Endodermal cell (in vitro differentiated cells): ENCODE results near the gene PTPRN2. TPM values are rescaled to one million over a fixed set of nuclear protein-coding genes. Genes with fewer than 3 reads are reported as not detected.
"Not testable (repeated sequence)": the region's sequence is repeated elsewhere in the genome, so short reads cannot be mapped to it uniquely, and the experiment has no call there.

Experiments
- DNase-seq: peaks from one replicate; pipeline ENCODE4 v3.0.0-alpha.2; 2017
- H3K27ac ChIP-seq: 2 replicates; pipeline ENCODE4 v1.5.1; 2013; ENCODE audit warnings: mild to moderate bottlenecking, low read depth, low read length, moderate library complexity
- H3K27me3 ChIP-seq: 2 replicates; pipeline ENCODE4 v1.6.1; 2013; ENCODE audit warnings: mild to moderate bottlenecking, low read length, moderate library complexity; ENCODE audit not compliant: insufficient read depth, control insufficient read depth, poor library complexity, severe bottlenecking
- H3K36me3 ChIP-seq: 2 replicates; pipeline ENCODE4 v1.7.0; 2013; ENCODE audit warnings: mild to moderate bottlenecking, low read length, moderate library complexity; ENCODE audit not compliant: control insufficient read depth, insufficient read depth
- H3K4me1 ChIP-seq: one replicate; pipeline ENCODE4 v1.7.0; 2013; ENCODE audit warnings: low read length; ENCODE audit not compliant: control insufficient read depth, insufficient read depth
- H3K4me3 ChIP-seq: 2 replicates; pipeline ENCODE4 v1.5.1; 2013; ENCODE audit warnings: mild to moderate bottlenecking, low read length, moderate library complexity
- H3K9ac ChIP-seq: 2 replicates; pipeline ENCODE4 v1.6.1; 2013; ENCODE audit warnings: mild to moderate bottlenecking, low read length, moderate library complexity; ENCODE audit not compliant: poor library complexity, severe bottlenecking; ENCODE audit errors: extremely low read depth
- H3K9me3 ChIP-seq: 2 replicates; pipeline ENCODE4 v1.6.1; 2013; ENCODE audit warnings: mild to moderate bottlenecking, low read length, moderate library complexity; ENCODE audit not compliant: control insufficient read depth
- H3K27ac Mint-ChIP-seq: 2 replicates; pipeline ENCODE4 v1.8.0; 2020; ENCODE audit warnings: mixed read lengths
- H3K27me3 Mint-ChIP-seq: 2 replicates; pipeline ENCODE4 v1.8.0; 2021; ENCODE audit warnings: mild to moderate bottlenecking, mixed read lengths; ENCODE audit not compliant: insufficient read depth
- H3K36me3 Mint-ChIP-seq: 2 replicates; pipeline ENCODE4 v1.8.0; 2020; ENCODE audit warnings: low read depth, mixed read lengths
- H3K4me1 Mint-ChIP-seq: 2 replicates; pipeline ENCODE4 v1.8.0; 2020; ENCODE audit warnings: mixed read lengths
- H3K4me3 Mint-ChIP-seq: 2 replicates; pipeline ENCODE4 v1.8.0; 2020; ENCODE audit warnings: mild to moderate bottlenecking, moderate library complexity, mixed read lengths
- H3K9me3 Mint-ChIP-seq: 2 replicates; pipeline ENCODE4 v1.8.0; 2020; ENCODE audit warnings: mild to moderate bottlenecking, mixed read lengths
- WGBS, 2 experiments: methylation state at CpG; one replicate each; pipeline versions ENCODE4 v1.1.5 to v1.1.7; 2013; ENCODE audit warnings: missing lambda C conversion rate in 2 of 2, mixed read lengths in 1 of 2; ENCODE audit not compliant: insufficient coverage in 1 of 2, insufficient read length in 1 of 2; 5-methylcytosine and 5-hydroxymethylcytosine counted together
- total RNA-seq, 2 donors: library from RNA; stranded (reverse); fragmentation: NEBNext Ultra II Directional in 1 of 2; extraction: Animal tissue kit (Norgen Biotek cat#: 25700) in 1 of 2; gene quantifications; 2 replicates in 1 of 2; 3 replicates in 1 of 2; pipeline ENCODE4 v1.2.1, GENCODE V29; 2021
- TF ChIP-seq, protein P1 (sequence below): fragments of 200-600 bp; sonication (generic); conservative IDR thresholded peaks from 2 replicates; pipeline ENCODE4 v1.5.0; 2021; ENCODE audit warnings: antibody characterized with exemption, mild to moderate bottlenecking

Gene PTPRN2
- total RNA-seq, 2 donors from 2014 or later = 0.69 to 1.2 TPM

DNA sequence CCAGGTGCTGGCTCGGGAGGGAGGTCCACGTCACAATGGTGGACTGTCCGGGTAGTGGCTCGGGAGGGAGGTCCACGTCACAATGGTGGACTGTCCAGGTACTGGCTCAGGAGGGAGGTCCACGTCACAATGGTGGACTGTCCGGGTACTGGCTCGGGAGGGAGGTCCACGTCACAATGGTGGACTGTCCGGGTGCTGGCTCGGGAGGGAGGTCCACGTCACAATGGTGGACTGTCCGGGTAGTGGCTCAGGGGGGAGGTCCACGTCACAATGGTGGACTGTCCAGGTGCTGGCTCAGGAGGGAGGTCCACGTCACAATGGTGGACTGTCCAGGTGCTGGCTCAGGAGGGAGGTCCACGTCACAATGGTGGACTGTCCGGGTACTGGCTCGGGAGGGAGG is 65.8 kb downstream of the PTPRN2 start:
- peaks cover 28% of the 10 kb centered on the region for H3K9me3 Mint-ChIP-seq
- H3K27me3 Mint-ChIP-seq, H3K36me3 ChIP-seq, H3K4me3 Mint-ChIP-seq, H3K27ac Mint-ChIP-seq, H3K36me3 Mint-ChIP-seq, H3K27me3 ChIP-seq, H3K4me1 ChIP-seq, H3K27ac ChIP-seq, DNase-seq, H3K4me1 Mint-ChIP-seq, H3K9ac ChIP-seq: not testable (repeated sequence)
- peaks cover 80% of the 10 kb centered on the region for H3K9me3 ChIP-seq
- H3K4me3 ChIP-seq = peak overlapping the region; percentile 69
- WGBS, 2 experiments = 84% methylated on average over 16 of the region's 18 CpGs; no CpG with 5 or more reads in 1 of the 2 experiments

DNA sequence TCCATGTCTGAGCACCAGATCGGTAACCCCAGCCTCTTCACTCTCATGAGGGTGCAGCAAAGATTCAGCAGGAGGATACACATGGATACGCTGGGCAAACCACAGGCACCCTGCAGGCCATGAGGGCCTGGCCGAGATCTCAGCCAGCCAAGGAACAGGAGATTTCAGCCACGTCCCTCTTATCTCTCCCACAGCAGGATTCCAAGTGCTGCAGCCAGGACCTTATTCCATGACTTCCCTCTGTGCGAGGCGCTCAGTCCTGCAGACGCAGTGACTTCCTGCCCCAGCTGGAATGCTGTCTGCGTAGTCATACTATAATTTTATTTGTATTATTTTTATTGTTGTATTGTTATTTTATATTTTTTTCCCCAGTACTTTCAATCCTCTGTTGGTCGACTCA is 66.8 kb downstream of the PTPRN2 start:
- H3K4me1 Mint-ChIP-seq = no peaks in the 10 kb centered on the region
- no peaks in the 10 kb centered on the region for H3K27me3 ChIP-seq
- no peak overlapping the region for H3K9ac ChIP-seq
- H3K9me3 ChIP-seq = peaks cover 86% of the 10 kb centered on the region
- TF ChIP-seq, protein P1, sequence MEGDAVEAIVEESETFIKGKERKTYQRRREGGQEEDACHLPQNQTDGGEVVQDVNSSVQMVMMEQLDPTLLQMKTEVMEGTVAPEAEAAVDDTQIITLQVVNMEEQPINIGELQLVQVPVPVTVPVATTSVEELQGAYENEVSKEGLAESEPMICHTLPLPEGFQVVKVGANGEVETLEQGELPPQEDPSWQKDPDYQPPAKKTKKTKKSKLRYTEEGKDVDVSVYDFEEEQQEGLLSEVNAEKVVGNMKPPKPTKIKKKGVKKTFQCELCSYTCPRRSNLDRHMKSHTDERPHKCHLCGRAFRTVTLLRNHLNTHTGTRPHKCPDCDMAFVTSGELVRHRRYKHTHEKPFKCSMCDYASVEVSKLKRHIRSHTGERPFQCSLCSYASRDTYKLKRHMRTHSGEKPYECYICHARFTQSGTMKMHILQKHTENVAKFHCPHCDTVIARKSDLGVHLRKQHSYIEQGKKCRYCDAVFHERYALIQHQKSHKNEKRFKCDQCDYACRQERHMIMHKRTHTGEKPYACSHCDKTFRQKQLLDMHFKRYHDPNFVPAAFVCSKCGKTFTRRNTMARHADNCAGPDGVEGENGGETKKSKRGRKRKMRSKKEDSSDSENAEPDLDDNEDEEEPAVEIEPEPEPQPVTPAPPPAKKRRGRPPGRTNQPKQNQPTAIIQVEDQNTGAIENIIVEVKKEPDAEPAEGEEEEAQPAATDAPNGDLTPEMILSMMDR = no peak
- no peak overlapping the region for H3K4me3 Mint-ChIP-seq
- H3K36me3 ChIP-seq = no peaks in the 10 kb centered on the region
- peak overlapping the region; percentile 40 for H3K4me3 ChIP-seq
- H3K36me3 Mint-ChIP-seq = peaks cover 4% of the 10 kb centered on the region
- 84 to 100% methylated on average over 1 to 8 of the region's 9 CpGs for WGBS, 2 experiments
- H3K4me1 ChIP-seq = no peaks in the 10 kb centered on the region
- DNase-seq = no peak
- no peak overlapping the region for H3K27ac Mint-ChIP-seq
- no peaks in the 10 kb centered on the region for H3K27me3 Mint-ChIP-seq
- H3K9me3 Mint-ChIP-seq = peaks cover 28% of the 10 kb centered on the region
- H3K27ac ChIP-seq = no peak overlapping the region

DNA sequence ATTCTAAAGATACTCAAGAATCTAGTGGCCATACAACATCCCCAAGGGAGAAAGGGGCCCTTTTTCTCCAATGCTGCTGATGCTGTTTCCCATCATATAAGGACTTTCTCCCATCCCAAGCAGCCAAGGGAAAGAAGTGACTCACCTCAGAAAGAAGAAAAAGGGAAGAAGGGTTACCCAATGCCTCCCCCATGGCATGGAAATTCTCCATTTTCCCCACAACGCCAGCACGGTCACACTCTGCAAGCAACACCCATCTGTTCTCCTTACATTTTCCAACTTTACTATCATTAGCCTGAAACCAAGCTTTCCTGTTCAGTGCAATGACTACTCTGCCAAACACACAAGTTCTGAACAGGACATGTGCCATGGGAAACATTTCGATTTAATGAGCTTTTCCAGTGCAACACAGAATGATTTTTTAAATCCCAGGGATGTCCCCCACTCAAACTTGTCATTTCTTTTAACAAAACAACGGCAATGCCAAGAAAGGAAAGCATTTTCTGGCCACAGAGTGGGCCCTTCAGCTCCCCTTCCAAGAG is 67.9 kb downstream of the PTPRN2 start:
- 36 to 67% methylated on average over 2 to 4 of the region's 4 CpGs for WGBS, 2 experiments
- H3K36me3 ChIP-seq = no peaks in the 10 kb centered on the region
- H3K27me3 Mint-ChIP-seq = no peaks in the 10 kb centered on the region
- H3K27me3 ChIP-seq = no peaks in the 10 kb centered on the region
- no peak overlapping the region for H3K9ac ChIP-seq
- H3K36me3 Mint-ChIP-seq = peaks cover 4% of the 10 kb centered on the region
- TF ChIP-seq, protein P1 = no peak
- DNase-seq = no peak
- no peak overlapping the region for H3K4me3 Mint-ChIP-seq
- H3K9me3 Mint-ChIP-seq = peaks cover 27% of the 10 kb centered on the region
- peak overlapping the region; percentile 39 for H3K4me3 ChIP-seq
- H3K9me3 ChIP-seq = peaks cover 86% of the 10 kb centered on the region
- H3K4me1 Mint-ChIP-seq = no peaks in the 10 kb centered on the region
- no peaks in the 10 kb centered on the region for H3K4me1 ChIP-seq
- no peak overlapping the region for H3K27ac Mint-ChIP-seq
- no peak overlapping the region for H3K27ac ChIP-seq
